Suprapubic skin (tissue), 4 donors: ENCODE measurements around the gene LAMA4. TPM values are rescaled to one million over a fixed set of nuclear protein-coding genes. Genes with fewer than 3 reads are reported as not detected.

Experiments
- DNase-seq, 2 donors: peaks; one replicate each; pipeline ENCODE4 v3.0.0-alpha.2; 2019; ENCODE audit warnings: low spot score in 2 of 2
- H3K27ac ChIP-seq: fragments of 200-600 bp; sonication (generic); one replicate; pipeline ENCODE4 v1.5.1; 2019
- H3K27me3 ChIP-seq: fragments of 200-600 bp; sonication (generic); one replicate; pipeline ENCODE4 v1.5.1; 2019
- H3K36me3 ChIP-seq: fragments of 200-600 bp; sonication (generic); one replicate; pipeline ENCODE4 v1.5.1; 2019
- H3K4me1 ChIP-seq: fragments of 200-600 bp; sonication (generic); one replicate; pipeline ENCODE4 v1.5.1; 2019
- H3K4me3 ChIP-seq: fragments of 200-600 bp; sonication (generic); one replicate; pipeline ENCODE4 v1.5.1; 2019; ENCODE audit warnings: mild to moderate bottlenecking
- H3K9me3 ChIP-seq: fragments of 200-600 bp; sonication (generic); one replicate; pipeline ENCODE4 v1.5.1; 2019
- CTCF ChIP-seq, 2 donors: fragments of 200-600 bp in 1 of 2; fragments of 450-650 bp in 1 of 2; sonication (generic) in 1 of 2; IDR thresholded peaks; one replicate each; pipeline ENCODE4 v1.5.1; 2016 to 2019; ENCODE audit warnings: antibody characterized with exemption in 2 of 2, mild to moderate bottlenecking in 1 of 2, moderate library complexity in 1 of 2
- EP300 ChIP-seq: sonication (generic); formaldehyde crosslinking; IDR thresholded peaks from one replicate; pipeline ENCODE4 v1.6.1; 2017; ENCODE audit warnings: antibody characterized with exemption
- POLR2A ChIP-seq, 2 donors: fragments of 450-650 bp; IDR thresholded peaks; one replicate each; pipeline ENCODE4 v1.6.1; 2017; ENCODE audit warnings: antibody characterized with exemption in 2 of 2, mild to moderate bottlenecking in 2 of 2, moderate library complexity in 2 of 2
- POLR2AphosphoS5 ChIP-seq, 3 donors: sonication (generic); formaldehyde crosslinking; IDR thresholded peaks; one replicate each; pipeline ENCODE4 v1.6.1; 2017; ENCODE audit warnings: antibody characterized with exemption in 3 of 3
- WGBS: methylation state at CpG from one replicate; pipeline ENCODE4 v1.1.5; 2018; 5-methylcytosine and 5-hydroxymethylcytosine counted together
- total RNA-seq, 4 donors: library from RNA; depleted of rRNA; stranded (reverse); fragments of >200 nt; gene quantifications; one replicate each; pipeline ENCODE4 v1.1.0, GENCODE V29; 2016

LAMA4 gene
- total RNA-seq, 4 donors from 2014 or later, result 10.4 to 44.0 (median 23.6) TPM

- Histone ChIP-seq H3K27ac (no peak overlapping the region), H3K4me1 (no peaks in the 10 kb centered on the region), H3K27me3 (no peaks in the 10 kb centered on the region), H3K4me3 (no peak overlapping the region), H3K36me3 (peaks cover 11% of the 10 kb centered on the region), H3K9me3 (no peaks in the 10 kb centered on the region)
- no peak for DNase-seq
- WGBS, result 78% methylated on average over 2 of the region's 2 CpGs
- no peak for TF ChIP-seq EP300
These were observed 75.5 kb downstream of the LAMA4 start for GRCh38 chr6:112178846-112179245.

- H3K27me3 ChIP-seq, result no peaks in the 10 kb centered on the region
- WGBS, result 94% methylated on average over 1 of the region's 1 CpG
- TF ChIP-seq CTCF (IDR thresholded peaks at IDR 0.05), result no peak
- TF ChIP-seq EP300, result no peak
- TF ChIP-seq POLR2AphosphoS5 (IDR thresholded peaks at IDR 0.05), result no peak
- TF ChIP-seq POLR2A (IDR thresholded peaks at IDR 0.05), result no peak
- no peak overlapping the region for H3K27ac ChIP-seq
- no peaks in the 10 kb centered on the region for H3K4me1 ChIP-seq
- no peak overlapping the region for H3K4me3 ChIP-seq
- peaks cover 19% of the 10 kb centered on the region for H3K36me3 ChIP-seq
- no peak for DNase-seq
- no peaks in the 10 kb centered on the region for H3K9me3 ChIP-seq
These were observed 77.3 kb downstream of the LAMA4 start for GRCh38 chr6:112177092-112177491.

GRCh38 chr6:112176175-112176574 lies 78.2 kb downstream of the LAMA4 start:
- DNase-seq, result no peak
- Histone ChIP-seq H3K4me3 (no peak overlapping the region), H3K36me3 (peaks cover 27% of the 10 kb centered on the region), H3K27ac (no peak overlapping the region), H3K9me3 (no peaks in the 10 kb centered on the region), H3K4me1 (no peaks in the 10 kb centered on the region), H3K27me3 (no peaks in the 10 kb centered on the region)
- 64% methylated on average over 4 of the region's 4 CpGs for WGBS
- TF ChIP-seq POLR2AphosphoS5 (IDR thresholded peaks at IDR 0.05) (no peak), POLR2A (IDR thresholded peaks at IDR 0.05) (no peak), CTCF (IDR thresholded peaks at IDR 0.05) (no peak), EP300 (no peak)

GRCh38 chr6:112173221-112173804 lies 81.1 kb downstream of the LAMA4 start:
- Histone ChIP-seq H3K9me3 (no peaks in the 10 kb centered on the region), H3K4me3 (no peak overlapping the region), H3K4me1 (no peaks in the 10 kb centered on the region), H3K36me3 (peaks cover 38% of the 10 kb centered on the region), H3K27ac (no peak overlapping the region), H3K27me3 (no peaks in the 10 kb centered on the region)
- WGBS, result 66% methylated on average over 2 of the region's 2 CpGs
- TF ChIP-seq POLR2A (IDR thresholded peaks at IDR 0.05), result no peak
- no peak for DNase-seq

GRCh38 chr6:112172540-112172939 lies 81.8 kb downstream of the LAMA4 start:
- Histone ChIP-seq H3K4me1 (no peaks in the 10 kb centered on the region), H3K36me3 (peaks cover 38% of the 10 kb centered on the region), H3K27me3 (no peaks in the 10 kb centered on the region), H3K27ac (no peak overlapping the region), H3K9me3 (no peaks in the 10 kb centered on the region), H3K4me3 (no peak overlapping the region)
- TF ChIP-seq EP300, result no peak
- no peak for DNase-seq
- WGBS, result 84% methylated on average over 7 of the region's 7 CpGs

GRCh38 chr6:112169541-112169940 lies 84.8 kb downstream of the LAMA4 start:
- Histone ChIP-seq H3K9me3 (no peaks in the 10 kb centered on the region), H3K27me3 (no peaks in the 10 kb centered on the region), H3K4me3 (no peak overlapping the region), H3K4me1 (no peaks in the 10 kb centered on the region), H3K27ac (no peak overlapping the region), H3K36me3 (peaks cover 42% of the 10 kb centered on the region)
- TF ChIP-seq POLR2A (IDR thresholded peaks at IDR 0.05) (no peak), CTCF (IDR thresholded peaks at IDR 0.05) (no peak), EP300 (no peak), POLR2AphosphoS5 (IDR thresholded peaks at IDR 0.05) (no peak)
- WGBS, result 73% methylated on average over 1 of the region's 1 CpG
- DNase-seq, result no peak
